Glutamatergic neuron (in vitro differentiated cells): Measurements from ENCODE around the gene GALNT9. TPM values are rescaled to one million over a fixed set of nuclear protein-coding genes. Genes with fewer than 3 reads are reported as not detected.

Experiments
- DNase-seq: peaks from one replicate; pipeline ENCODE4 v3.0.0; 2022
- H3K27ac Mint-ChIP-seq: one replicate; pipeline ENCODE4 v1.8.0; 2020; ENCODE audit warnings: mild to moderate bottlenecking, mixed read lengths, inconsistent platforms; ENCODE audit not compliant: unreplicated experiment
- H3K27me3 Mint-ChIP-seq: one replicate; pipeline ENCODE4 v1.8.0; 2020; ENCODE audit warnings: mild to moderate bottlenecking, moderate library complexity, mixed read lengths, inconsistent platforms; ENCODE audit not compliant: unreplicated experiment
- H3K36me3 Mint-ChIP-seq: one replicate; pipeline ENCODE4 v1.8.0; 2020; ENCODE audit warnings: mild to moderate bottlenecking, mixed read lengths, inconsistent platforms; ENCODE audit not compliant: unreplicated experiment
- H3K4me1 Mint-ChIP-seq: one replicate; pipeline ENCODE4 v1.8.0; 2020; ENCODE audit warnings: mild to moderate bottlenecking, low read depth, mixed read lengths, inconsistent platforms; ENCODE audit not compliant: unreplicated experiment
- H3K4me3 Mint-ChIP-seq: one replicate; pipeline ENCODE4 v1.8.0; 2020; ENCODE audit warnings: mild to moderate bottlenecking, mixed read lengths, inconsistent platforms; ENCODE audit not compliant: unreplicated experiment
- H3K9me3 Mint-ChIP-seq: one replicate; pipeline ENCODE4 v1.8.0; 2020; ENCODE audit warnings: mild to moderate bottlenecking, moderate library complexity, mixed read lengths, inconsistent platforms; ENCODE audit not compliant: unreplicated experiment
- CTCF ChIP-seq: fragments of 200-600 bp; sonication (generic); IDR thresholded peaks from one replicate; pipeline ENCODE4 v1.5.0; 2021; ENCODE audit not compliant: partially characterized antibody, unreplicated experiment
- total RNA-seq: library from RNA; stranded (reverse); fragmentation: NEBNext Ultra II Directional; extraction: Animal tissue kit (Norgen Biotek cat#: 25700); gene quantifications from one replicate; pipeline ENCODE4 v1.2.1, GENCODE V29; 2021; ENCODE audit not compliant: unreplicated experiment

The GALNT9 gene
- total RNA-seq, 1 donor from 2014 or later = 13.7 TPM

- Mint-ChIP-seq H3K9me3 (peaks cover 3% of the 10 kb centered on the region), H3K27me3 (peaks cover 11% of the 10 kb centered on the region), H3K36me3 (no peaks in the 10 kb centered on the region), H3K27ac (no peak overlapping the region), H3K4me3 (no peak overlapping the region), H3K4me1 (peaks cover 15% of the 10 kb centered on the region)
- no peak for DNase-seq
- no peak for TF ChIP-seq CTCF
These were observed 9.3 kb downstream of the GALNT9 start for GRCh38 chr12:132319991-132320570.

- H3K4me3 Mint-ChIP-seq = no peak overlapping the region
- peaks cover 3% of the 10 kb centered on the region for H3K9me3 Mint-ChIP-seq
- no peaks in the 10 kb centered on the region for H3K36me3 Mint-ChIP-seq
- no peak for TF ChIP-seq CTCF
- peaks cover 15% of the 10 kb centered on the region for H3K4me1 Mint-ChIP-seq
- DNase-seq = peak; percentile 12
- no peak overlapping the region for H3K27ac Mint-ChIP-seq
- H3K27me3 Mint-ChIP-seq = peaks cover 10% of the 10 kb centered on the region
These were observed 9.9 kb downstream of the GALNT9 start for GRCh38 chr12:132319359-132319950.

GRCh38 chr12:132318618-132319033, 10.8 kb downstream of the GALNT9 start:
- peaks cover 12% of the 10 kb centered on the region for H3K4me1 Mint-ChIP-seq
- peaks cover 10% of the 10 kb centered on the region for H3K27me3 Mint-ChIP-seq
- no peak overlapping the region for H3K4me3 Mint-ChIP-seq
- DNase-seq = no peak
- H3K9me3 Mint-ChIP-seq = peaks cover 3% of the 10 kb centered on the region
- no peak for TF ChIP-seq CTCF
- no peak overlapping the region for H3K27ac Mint-ChIP-seq
- H3K36me3 Mint-ChIP-seq = no peaks in the 10 kb centered on the region

- H3K36me3 Mint-ChIP-seq = no peaks in the 10 kb centered on the region
- peaks cover 7% of the 10 kb centered on the region for H3K4me1 Mint-ChIP-seq
- peaks cover under 1% of the 10 kb centered on the region for H3K9me3 Mint-ChIP-seq
- H3K27ac Mint-ChIP-seq = no peak overlapping the region
- no peak overlapping the region for H3K4me3 Mint-ChIP-seq
- DNase-seq = no peak
- TF ChIP-seq CTCF = no peak
- peaks cover 10% of the 10 kb centered on the region for H3K27me3 Mint-ChIP-seq
These were observed 11.3 kb downstream of the GALNT9 start for GRCh38 chr12:132318135-132318534.

GRCh38 chr12:132317233-132317938, 12.0 kb downstream of the GALNT9 start:
- H3K36me3 Mint-ChIP-seq = no peaks in the 10 kb centered on the region
- TF ChIP-seq CTCF = no peak
- H3K27ac Mint-ChIP-seq = no peak overlapping the region
- peaks cover 3% of the 10 kb centered on the region for H3K4me1 Mint-ChIP-seq
- H3K4me3 Mint-ChIP-seq = no peak overlapping the region
- H3K9me3 Mint-ChIP-seq = no peaks in the 10 kb centered on the region
- DNase-seq = peak; percentile 2
- H3K27me3 Mint-ChIP-seq = peaks cover 10% of the 10 kb centered on the region
